GM18505 (cell line): ENCODE results near the gene FAM222A.

Experiments used
- ATAC-seq: cut with Tn5 transposase; IDR thresholded peaks from one replicate; pipeline ENCODE4 v1.9.1; 2021; ENCODE audit not compliant: unreplicated experiment
- POLR2A ChIP-seq: IDR thresholded peaks from 4 replicates; pipeline ENCODE4 v1.6.1; 2011; ENCODE audit warnings: borderline replicate concordance; ENCODE audit not compliant: insufficient read depth, insufficient read length; ENCODE audit errors: extremely low read depth

Gene FAM222A

DNA sequence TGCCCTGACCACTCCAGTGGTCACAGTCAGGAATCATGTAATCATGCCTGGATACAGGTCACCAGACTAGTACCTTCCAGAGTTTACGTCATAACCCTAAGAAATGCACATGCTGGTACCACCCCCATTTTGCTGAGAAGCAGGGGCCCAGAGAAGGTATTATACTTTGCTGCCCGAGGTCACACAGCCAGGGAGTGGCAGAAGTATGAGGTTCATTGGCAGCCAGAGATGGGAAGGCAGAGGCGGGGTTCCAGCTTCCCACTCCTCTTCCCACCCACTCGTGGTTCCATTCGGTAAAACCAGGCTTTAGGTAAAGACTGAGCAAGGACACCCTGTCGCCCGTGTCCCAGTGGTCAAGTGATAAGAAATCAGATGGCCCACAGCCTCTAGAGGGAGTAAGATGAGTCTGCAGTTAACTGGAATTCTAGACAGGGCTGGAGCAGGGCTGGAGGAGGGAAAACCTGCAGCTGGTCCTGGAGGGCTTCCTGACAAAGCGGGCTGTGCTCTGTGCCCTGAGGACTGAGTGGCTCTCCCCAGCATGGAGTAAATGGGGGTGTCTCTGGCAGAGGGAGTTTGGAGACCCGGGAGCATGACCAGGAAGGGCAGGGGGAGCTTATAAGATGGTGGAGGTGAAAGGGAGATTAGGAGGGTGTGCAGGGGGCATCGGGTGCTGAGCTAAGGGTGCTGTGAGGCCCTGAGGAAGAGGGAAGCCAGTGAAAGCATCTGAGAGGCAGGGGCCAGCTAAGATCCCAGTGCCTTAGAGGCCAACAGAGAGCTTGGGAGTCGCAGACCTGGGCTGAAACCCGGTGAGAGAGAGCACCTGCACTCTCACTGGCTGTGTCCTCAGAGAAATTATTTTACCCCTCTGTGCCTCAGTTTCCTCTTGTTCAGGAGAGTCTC, 5.7 kb downstream of the FAM222A start:
- ATAC-seq: no peak

DNA sequence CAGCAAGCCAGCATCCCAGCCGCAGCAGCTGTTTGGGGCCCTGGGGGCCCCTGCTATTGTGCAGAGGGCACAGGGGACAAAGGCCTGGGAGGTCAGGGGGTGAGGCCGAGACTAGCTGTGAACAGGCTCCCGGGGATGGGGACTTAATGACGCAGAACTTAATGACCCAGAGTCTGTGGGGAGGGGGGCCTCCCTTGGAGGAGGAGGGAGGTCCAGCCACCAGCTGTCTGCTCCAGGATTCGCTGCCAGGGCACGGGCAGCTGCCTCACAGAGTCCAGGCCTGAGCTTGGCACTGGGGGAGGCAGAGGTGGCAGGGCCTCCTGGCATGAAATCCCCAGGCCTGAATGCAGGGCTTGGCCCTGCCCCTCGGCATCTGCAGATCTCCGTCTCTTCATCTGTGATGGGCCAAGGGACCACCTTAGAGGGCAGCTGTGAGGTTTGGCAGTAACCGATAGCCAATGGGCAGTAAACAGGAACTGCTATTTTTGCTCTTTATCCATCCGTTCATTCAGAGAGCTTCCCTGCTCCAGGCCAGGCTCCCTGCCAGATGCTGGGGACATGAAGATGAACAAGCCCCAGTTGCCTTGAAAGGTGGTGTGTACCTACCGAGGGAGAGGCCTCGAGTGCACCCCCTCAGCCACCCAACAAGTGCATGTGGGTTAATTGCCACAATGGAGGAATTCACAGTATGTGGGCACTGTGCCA, 6.7 kb downstream of the FAM222A start:
- no peak for TF ChIP-seq POLR2A
- no peak for ATAC-seq

More for the DNA sequence above, 5.7 kb downstream of the FAM222A start:
- no peak for TF ChIP-seq POLR2A

DNA sequence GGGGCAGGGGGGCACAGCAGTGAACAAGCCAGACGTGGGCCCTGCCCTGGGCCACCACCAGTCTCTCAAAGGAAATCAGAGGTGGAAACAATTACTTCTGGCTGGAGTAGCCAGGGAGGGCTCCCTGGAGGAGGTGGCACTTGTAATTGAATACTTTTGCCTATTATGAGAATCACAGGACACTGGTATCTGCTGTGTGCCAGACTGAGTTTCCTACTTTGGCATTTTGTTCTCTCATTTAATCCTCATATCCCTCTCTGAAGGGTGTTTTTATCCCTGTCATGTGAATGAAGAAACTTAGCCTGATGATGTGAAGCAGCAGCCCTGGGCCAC, 7.2 kb downstream of the FAM222A start:
- TF ChIP-seq POLR2A: no peak
- ATAC-seq: no peak

DNA sequence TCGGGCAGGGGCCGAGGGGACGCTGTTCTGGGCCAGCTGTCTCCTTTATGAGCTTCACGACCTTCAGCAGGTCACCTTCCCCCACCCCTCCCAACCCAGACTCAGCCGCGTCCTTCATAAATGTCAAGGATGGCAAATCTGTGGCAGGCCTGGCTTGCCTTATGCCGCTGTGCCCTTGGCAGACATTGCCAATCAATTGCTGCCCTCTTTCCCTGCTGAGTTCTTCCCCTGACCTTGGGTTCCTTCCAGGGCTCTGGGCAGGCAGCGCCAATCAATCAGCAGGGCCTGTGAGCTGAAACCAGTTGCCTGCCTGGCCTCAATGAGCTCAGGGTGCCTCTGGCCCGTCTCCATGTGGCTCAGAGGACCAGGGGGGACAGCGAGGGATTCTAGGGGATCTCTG, 7.7 kb downstream of the FAM222A start:
- ATAC-seq: no peak
- TF ChIP-seq POLR2A: no peak

DNA sequence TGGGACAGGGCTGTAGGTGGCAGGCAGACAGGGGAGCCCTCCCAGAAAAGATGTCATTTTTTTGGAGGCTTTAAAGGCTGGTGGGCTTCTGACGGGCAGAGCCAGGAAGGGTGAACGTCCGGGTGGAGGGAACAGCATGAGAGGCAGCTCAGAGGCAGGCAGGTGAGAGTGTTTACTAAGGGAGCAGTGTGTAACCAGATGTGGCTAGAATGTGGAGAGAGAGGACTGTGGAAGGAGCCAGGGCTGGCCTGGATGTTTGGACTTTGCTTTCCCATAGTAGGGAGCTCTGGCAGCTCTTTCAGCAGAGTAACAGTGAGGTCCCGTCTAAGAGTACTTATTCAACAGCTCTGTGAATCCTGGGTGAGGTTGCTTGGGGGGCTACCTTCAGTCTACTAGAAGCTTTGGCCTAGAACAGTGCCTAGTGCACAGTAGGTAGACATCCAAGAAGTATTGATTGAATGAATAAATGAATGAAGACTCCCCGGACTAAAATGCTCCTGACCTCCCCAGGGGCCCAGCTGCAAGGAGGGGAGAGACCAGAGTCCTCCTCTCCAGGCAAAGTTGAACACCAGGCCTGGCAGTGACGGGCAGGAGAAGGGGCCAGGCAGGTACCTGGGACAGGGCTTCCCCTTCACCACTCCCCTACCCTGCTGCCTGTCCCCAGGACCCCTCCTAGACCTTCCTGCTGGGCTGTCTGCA, 8.5 kb downstream of the FAM222A start:
- no peak for TF ChIP-seq POLR2A
- ATAC-seq: no peak

DNA sequence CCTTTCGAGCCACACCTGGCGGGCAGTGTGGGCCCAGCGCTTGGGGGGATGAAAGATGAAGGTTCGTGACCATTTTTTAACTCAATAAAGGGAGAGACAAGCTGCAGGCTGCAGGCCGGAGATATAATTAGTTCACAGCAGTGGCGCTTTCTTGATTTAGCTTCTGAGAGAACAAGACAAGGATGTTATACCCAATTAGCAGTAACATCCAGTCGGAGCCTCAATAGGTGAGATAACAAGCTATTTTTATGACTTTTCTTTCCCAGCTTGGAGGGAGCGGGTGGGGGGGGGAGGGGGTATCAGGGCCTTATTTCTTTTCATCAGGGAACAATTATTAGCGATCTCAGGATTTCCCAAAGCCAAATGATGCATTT, 9.1 kb downstream of the FAM222A start:
- no peak for TF ChIP-seq POLR2A
- no peak for ATAC-seq

DNA sequence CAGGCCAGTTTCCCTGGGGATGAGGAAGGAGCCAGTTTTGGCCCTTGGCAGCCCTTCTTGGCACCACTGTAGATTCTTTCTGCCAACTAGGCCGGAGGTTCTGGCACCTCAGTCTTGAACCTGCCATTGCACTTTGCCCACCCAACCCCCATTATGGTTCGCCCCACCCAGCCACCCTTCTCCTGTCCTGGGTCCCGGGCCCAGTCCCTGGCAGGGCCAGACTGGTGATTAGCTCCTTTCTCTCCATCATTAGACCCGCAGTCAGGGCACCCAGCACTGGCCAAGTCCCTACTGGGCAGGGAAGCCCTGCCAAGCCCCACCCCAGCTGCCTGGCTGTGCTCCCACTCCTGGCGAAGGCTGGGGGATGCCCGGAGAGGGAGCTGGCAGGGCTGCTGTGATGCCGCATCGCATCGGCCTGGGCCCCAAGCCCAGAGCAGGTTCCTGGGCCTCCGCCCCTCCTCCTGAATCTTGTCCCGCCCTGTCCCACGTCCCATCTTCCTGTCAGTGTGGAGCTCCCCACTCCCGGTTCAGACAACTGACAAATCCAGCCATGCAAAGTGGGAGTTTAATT, 9.8 kb downstream of the FAM222A start:
- TF ChIP-seq POLR2A: no peak
- ATAC-seq: no peak

DNA sequence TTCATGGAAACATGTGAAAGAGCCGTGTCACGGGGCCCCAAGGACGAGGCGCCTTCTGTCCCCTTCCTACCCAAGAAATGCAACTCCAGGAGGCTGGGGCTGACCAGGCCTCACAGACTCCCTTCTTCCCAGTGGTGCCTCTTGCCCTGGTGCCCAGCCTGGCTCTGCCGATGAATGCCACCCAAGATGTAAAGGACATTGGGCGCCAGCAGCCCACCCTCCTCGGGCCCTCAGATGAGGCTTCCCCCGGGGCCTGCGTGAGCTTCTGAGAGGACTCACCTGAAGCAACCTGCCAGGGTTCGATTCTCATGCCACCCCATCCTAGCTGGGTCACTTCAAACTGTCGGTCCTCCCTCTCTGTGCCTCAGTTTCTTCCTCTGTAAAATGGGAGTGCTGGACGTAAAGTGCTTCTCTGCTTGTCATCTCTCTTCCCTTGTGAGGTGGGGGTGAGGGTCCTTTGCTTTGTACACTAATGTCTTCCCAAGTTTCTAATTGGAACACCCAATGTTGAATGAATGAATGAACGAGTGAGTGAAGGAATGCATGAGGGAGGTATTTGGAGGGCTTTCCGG, 10.8 kb downstream of the FAM222A start:
- no peak for ATAC-seq
- TF ChIP-seq POLR2A: no peak

DNA sequence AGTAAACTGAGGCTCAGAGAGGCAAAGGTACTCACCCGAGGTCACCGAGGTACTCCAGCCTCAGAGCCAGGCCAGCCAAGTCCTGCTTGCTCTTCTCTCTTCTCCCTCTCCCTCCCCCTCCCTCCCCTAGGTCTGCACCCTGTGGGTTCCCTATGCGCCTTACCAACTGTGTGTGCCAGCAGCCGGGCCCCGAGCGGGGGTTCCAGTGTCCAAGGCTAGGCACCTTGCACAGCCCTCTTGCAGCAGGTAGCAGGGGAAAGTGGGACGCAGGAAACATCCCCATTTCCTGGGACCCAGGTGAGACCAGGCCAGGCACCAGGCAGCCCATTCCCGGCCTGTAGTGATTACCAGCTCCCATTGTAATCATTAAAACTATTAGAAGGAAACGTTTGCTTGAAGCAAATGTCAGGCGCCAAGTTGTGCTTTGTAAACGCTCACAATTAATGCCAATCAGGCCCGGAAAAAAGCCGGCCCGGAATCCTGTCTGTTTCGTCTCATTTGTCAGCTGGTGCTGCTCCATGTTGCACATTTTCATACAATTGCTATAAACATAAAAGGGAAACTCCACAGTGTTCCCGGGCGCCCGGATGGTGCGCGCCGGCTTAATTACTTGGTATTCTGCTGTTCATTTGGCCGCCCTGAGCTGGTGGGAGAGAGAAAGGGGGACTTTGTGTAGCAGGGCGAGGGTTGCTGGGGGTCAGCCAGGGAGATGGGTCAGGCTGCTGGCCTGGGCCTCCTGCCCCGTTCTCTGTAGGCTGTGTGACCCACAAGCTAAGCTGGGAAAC, 11.9 kb downstream of the FAM222A start:
- no peak for TF ChIP-seq POLR2A
- ATAC-seq: no peak

DNA sequence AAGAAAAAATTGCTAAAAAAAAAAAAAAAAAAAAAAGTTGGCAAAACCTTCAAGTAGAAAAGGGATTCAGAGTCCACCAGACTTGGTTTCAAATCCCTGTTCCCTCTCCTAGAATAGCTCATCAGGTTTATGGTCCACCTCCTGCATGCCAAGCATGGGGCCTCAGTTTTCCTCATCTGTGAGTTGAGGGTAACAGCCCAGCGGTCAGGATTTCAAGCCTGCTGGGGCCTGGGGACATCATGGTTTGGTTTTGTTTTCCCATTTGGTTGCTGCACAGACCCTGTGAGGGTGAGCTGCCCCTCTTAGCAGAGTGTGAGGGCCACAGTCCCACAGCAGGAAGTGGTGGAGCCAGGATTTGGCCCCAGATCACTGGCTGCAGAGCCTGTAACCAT, 12.5 kb downstream of the FAM222A start:
- no peak for TF ChIP-seq POLR2A

DNA sequence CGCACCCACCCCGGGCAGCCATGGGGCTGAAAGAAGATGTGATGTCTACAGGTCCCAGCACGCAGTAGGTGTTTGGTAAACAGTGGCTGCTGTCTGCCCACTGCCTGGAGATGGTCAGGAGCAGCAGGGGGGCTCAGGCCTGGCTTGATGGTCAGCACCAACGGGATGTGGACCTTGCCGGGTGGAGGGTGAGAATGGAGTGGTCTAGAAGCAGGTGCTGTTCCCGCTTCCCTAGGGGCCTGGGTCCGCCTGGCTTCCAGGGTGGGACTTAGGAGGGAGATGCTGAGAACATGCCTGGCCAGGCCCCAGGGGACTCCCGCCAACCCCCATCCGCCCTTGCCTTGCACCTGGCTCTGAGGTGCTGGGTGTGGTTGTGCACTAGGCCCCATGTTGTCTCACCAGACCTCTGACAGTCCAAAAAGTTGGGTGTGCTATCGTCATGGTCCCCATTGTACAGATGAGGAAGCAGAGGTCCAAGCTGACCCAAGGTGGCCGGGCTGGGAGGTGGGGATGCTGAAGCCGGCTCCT, 12.9 kb downstream of the FAM222A start:
- TF ChIP-seq POLR2A: no peak
- no peak for ATAC-seq

More for the DNA sequence above, 12.5 kb downstream of the FAM222A start:
- ATAC-seq: no peak

DNA sequence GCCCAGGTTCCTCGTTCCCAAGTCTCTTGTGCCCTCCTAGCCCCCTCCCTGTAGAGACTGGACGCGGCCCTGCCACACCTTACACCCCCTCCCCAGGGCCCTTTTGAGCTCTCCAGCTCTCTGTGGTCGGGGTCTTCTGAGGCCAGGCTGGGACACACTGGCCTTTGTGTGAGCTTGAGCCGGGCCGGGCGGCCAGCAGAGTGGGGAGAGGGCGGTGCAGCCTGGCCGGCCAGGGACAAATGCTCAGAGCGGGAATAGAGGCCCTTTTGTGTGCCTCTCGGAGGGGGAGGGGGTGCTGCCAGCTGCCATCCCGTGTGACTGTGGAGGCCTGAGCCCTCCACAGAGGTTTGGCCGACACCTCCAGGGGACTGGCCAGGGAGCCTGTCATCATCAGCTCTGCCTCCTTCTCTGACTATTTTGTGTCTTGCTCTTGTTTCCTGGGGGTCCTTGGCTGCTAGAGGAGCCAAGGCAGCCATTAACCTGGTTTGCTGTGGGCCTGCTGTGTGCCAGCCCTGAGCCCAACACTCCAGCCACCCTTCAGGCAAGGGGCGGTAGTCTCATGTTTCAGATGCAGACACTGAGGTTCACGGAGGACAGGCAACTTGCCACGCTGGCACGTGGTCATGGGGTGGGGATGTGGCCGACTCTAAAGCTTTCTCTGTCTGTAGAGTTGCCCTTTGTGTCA, 13.6 kb downstream of the FAM222A start:
- TF ChIP-seq POLR2A: no peak
- ATAC-seq: no peak
